Measurements from ENCODE around the gene MAD1L1.

DNA sequence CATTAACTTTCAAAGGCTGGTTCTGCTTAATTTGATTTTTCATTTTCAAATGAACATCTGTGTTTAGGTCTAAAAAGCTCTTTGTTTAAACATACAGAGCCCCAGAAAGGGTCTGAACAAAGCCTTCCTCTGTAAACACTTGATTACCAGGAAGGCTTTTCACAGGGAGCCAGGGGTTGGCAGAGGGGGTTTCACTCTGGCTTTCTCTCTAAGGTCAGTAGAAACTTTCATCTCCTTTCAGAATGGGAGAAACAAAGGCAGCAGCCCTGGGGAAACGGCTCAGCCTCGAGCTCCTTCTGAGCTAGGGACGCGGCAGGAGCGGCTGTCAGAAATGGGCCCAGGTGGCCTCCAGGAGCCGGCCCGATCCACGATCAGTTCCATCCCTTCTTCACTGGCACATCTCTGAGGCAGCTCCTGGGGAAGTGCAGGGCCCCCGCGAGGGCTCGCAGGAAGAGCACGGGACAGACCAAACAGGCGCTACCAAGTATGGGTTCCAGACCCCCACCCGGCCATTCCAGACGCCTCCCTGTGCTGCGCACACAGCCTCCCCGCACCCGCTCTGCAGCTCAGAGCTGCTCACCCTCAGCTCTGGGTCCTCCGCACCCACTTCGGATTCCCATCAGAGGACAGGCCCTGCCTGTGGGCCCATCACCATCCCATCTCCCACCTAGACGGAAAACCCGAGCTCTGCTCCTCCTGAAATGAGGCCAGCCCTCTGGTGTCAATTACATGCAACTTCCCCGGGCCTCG is 124.1 kb downstream of the MAD1L1 start:
- TF ChIP-seq, protein P1, sequence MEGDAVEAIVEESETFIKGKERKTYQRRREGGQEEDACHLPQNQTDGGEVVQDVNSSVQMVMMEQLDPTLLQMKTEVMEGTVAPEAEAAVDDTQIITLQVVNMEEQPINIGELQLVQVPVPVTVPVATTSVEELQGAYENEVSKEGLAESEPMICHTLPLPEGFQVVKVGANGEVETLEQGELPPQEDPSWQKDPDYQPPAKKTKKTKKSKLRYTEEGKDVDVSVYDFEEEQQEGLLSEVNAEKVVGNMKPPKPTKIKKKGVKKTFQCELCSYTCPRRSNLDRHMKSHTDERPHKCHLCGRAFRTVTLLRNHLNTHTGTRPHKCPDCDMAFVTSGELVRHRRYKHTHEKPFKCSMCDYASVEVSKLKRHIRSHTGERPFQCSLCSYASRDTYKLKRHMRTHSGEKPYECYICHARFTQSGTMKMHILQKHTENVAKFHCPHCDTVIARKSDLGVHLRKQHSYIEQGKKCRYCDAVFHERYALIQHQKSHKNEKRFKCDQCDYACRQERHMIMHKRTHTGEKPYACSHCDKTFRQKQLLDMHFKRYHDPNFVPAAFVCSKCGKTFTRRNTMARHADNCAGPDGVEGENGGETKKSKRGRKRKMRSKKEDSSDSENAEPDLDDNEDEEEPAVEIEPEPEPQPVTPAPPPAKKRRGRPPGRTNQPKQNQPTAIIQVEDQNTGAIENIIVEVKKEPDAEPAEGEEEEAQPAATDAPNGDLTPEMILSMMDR (conservative IDR thresholded peaks at IDR 0.05) = no peak
- TF ChIP-seq EZH2 (IDR thresholded peaks at IDR 0.05; ENCODE audit: low read depth) = no peak

Measured in PC-9 (cell line).